WI38 (cell line): ENCODE results near the gene FYN.

Experiments
- H3K4me3 ChIP-seq: 2 replicates; pipeline ENCODE4 v1.5.1; 2011; ENCODE audit warnings: low read depth, mild to moderate bottlenecking, control low read depth, low read length
- CTCF ChIP-seq: IDR thresholded peaks from 2 replicates; pipeline ENCODE4 v1.5.1; 2012; ENCODE audit warnings: low read depth, mild to moderate bottlenecking, control low read depth, low read length

FYN gene

DNA sequence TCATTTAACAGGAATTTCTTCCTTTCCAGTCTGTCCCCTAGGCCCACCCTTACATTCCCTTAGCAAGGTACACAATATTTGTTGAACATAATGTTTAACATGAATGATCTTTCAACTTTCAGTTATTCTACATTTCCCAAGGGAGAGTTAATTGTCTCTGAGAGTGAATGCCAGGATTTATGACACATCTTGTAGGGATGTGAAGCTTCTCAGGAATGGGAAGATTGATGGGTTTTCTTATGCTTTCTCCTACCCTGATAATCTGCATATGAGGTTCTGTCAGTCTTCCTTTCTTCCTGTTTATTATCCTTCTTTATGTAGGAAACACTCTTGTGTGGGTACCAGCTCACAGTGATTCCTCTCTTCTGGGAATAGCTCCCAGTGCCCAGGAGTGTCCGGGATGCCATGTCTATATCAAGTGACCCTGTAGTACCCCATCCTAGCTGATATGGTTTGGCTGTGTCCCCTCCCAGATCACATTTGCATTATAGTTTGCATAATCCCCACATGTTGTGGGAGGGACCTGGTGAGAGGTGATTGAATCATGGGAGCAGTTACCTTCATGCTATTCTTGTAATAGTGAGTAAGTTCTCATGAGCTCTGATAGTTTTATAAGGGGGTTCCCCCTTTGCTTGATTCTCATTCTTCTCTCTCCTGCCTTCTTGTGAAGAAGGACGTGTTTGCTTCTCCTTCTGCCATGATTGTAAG, 7.1 kb upstream of the FYN start:
- H3K4me3 ChIP-seq = no peak overlapping the region
- TF ChIP-seq CTCF = no peak

DNA sequence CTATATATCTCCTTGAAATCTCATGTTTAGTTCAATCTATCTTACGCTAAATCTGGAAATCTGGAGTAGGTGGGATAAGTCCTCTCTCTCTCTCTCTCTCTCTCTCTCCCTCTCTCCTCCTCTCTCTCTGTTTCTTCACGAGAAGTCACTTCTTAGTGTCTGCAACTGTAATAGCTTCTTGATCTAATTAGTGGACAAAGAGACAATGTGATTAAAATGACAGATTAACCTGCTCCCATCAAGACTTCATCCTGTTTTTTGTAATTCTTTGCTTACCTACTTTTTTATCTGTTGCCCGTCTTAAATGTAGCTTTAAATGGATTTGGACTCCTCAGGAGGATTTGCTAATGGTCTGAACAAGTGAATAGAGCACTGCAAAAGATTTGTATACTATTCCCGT, 2.5 kb upstream of the FYN start:
- no peak for TF ChIP-seq CTCF
- H3K4me3 ChIP-seq = no peak overlapping the region

DNA sequence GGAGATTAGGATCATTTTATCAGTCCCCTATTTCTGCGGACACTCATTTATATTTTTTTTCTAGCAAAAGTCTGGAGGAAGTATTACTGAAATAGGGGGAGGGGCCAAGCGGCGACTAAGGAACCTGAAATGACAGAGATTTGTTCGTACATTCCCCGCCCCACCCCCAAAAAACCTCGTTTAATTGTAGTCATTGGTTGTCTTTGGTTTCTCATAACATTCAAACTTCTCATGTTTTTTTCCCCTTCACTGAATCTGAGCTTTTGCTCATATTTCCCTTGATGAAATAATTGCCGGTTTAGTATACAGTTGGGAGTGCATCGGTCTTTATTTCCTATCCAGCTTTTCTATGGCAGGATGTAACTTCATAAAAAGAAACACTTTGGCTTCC, 768 bp upstream of the FYN start:
- no peak for TF ChIP-seq CTCF
- H3K4me3 ChIP-seq = peak overlapping the region; percentile 71

DNA sequence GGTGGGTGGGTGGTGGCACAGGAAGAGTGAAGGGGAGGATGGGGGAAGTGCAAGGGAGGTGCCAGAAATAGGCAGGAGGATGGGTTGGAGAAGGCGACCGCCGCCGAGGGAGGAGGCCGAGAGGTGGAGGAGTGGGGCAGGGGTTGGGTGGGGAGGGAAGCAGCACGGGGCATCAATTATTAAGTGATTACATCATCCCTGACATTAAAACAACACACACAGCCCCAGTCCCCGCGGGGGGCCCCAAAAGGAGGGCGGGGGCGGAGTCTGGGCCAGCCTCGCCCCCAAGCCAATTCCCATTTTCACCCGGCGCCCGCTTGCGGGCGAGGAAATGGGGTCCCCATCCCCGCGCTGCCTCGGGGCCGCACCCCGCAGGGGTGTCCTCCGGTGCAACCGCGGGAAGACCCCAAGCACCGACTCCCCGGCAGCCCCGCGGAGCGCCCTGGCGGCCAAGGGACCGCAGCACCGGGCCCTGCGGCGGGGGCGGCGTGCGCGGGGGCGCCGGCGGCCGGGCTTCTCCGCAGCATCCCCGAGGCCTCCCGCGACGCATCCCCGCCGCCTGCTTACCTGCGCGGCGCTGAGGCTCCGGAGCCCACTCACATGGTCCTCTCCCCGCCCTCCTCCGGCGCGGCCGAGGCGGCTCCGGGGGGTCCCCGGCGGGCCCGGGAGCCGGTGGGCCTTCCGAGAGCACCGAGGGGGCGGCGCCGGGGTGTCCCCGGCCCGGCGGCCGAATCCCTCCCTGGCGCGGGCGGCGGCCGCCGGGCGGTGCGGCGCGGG, 663 bp downstream of the FYN start:
- TF ChIP-seq CTCF = no peak
- H3K4me3 ChIP-seq = peak overlapping the region; percentile 71

DNA sequence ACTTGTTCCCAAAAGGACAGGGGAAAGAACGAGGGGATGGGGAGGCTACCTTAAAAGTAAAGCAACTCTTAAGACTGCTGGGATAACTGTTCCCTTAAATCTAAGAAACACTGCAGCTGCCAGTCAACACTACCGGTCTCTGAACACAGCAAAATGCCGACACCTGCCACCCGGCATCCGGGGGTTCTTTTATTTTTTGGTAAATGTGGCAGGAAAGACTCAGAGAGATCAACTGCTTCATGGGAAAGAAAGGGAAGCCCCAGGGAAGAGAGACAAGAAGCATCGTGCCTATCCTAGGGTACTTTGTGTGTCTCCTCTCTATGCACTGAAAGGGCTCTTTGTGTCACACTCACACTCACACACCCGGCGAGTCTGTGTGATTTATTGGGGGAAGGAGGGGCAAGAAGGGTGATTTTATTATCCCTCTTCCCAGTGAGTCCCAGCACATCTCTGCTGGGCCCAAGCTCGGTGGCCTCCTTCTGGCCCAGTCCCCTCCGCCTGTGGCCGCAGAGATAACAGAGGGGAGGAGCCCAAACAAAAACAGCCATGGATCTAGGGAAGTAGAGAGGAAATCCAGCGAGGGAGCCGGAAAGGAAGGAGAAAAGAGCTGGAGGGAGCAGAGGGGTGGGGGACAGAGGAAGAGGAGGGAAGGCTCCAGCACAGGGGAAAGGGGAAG, 1.4 kb downstream of the FYN start:
- no peak for TF ChIP-seq CTCF
- peak overlapping the region; percentile 71 for H3K4me3 ChIP-seq

GRCh38 chr6:111871207-111871606, 2.0 kb downstream of the FYN start:
- no peak for TF ChIP-seq CTCF
- peak overlapping the region; percentile 71 for H3K4me3 ChIP-seq

GRCh38 chr6:111870742-111871064, 2.5 kb downstream of the FYN start:
- TF ChIP-seq CTCF = no peak
- no peak overlapping the region for H3K4me3 ChIP-seq
